Keratinocyte (primary cell): Measurements from ENCODE around the gene UBC.

Experiments used
- CTCF ChIP-seq, 3 experiments: IDR thresholded peaks in 1 of 3; conservative IDR thresholded peaks in 1 of 3; optimal IDR thresholded peaks in 1 of 3; 2 replicates in 2 of 3; 3 replicates in 1 of 3; pipeline versions ENCODE3 to v1.5.1; 2011; ENCODE audit warnings: low read length in 3 of 3, mild to moderate bottlenecking in 3 of 3, moderate library complexity in 2 of 3, control low read depth in 1 of 3, inconsistent platforms in 1 of 3; ENCODE audit not compliant: insufficient read depth in 2 of 3; ENCODE audit errors: extremely low read depth in 1 of 3
- EZH2 ChIP-seq: IDR thresholded peaks from one replicate; pipeline ENCODE4 v1.6.1; 2012; ENCODE audit warnings: inconsistent platforms, mild to moderate bottlenecking, low read length, moderate library complexity

GRCh38 chr12:124917135-124917840, 2.8 kb upstream of the UBC start:
- TF ChIP-seq CTCF (optimal IDR thresholded peaks at IDR 0.05 in 1 of 3, IDR thresholded peaks at IDR 0.05 in 1 of 3, conservative IDR thresholded peaks at IDR 0.05 in 1 of 3; ENCODE audit: extremely low read depth in 1 of 3, insufficient read depth in 2 of 3, low read length in 3 of 3) (no peak), EZH2 (no peak)
